ENCODE measurements around the gene FAM131C.
A peak's percentile ranks its signal among the peaks of the same experiment; 100 is the strongest.

The FAM131C gene

DNA sequence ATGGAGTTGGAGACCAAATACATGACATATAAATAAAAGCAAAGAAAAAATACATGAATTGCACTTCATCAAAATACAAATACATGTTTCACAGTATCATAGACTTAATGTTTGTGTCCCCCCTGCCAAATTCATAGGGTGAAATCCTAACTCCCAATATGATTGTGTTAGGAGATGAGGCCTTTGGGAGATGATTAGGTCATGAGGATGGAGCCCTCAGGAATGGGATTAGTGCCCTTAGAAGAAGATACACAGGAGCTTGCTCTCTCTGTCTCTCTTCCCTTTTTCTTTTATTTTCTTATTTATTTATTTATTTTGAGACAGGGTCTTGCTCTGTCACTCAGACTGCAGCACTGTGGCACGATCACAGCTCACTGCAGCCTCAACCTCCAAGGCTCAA is 26.0 kb upstream of the FAM131C start:
- no peak for DNase-seq

DNA sequence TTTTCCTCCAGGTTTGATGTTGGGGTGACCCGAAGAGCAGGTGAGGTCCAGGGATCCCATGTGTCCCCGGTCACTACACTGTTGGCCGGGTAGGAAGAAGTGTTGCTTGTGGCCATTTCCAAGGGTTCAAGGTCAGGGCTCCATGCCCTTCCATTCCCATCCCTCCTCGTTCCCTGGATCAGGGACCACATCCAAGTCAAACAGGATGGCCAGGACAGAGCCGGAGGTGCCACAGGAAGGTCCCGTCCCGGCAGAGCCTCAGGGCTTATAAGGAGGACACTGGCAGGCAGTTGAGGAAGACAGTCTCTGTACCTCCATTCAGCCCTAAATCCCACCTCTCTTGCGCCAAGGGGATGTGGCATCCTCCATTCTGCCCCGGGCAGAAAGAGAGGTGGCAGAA is 22.0 kb upstream of the FAM131C start:
- DNase-seq = no peak

DNA sequence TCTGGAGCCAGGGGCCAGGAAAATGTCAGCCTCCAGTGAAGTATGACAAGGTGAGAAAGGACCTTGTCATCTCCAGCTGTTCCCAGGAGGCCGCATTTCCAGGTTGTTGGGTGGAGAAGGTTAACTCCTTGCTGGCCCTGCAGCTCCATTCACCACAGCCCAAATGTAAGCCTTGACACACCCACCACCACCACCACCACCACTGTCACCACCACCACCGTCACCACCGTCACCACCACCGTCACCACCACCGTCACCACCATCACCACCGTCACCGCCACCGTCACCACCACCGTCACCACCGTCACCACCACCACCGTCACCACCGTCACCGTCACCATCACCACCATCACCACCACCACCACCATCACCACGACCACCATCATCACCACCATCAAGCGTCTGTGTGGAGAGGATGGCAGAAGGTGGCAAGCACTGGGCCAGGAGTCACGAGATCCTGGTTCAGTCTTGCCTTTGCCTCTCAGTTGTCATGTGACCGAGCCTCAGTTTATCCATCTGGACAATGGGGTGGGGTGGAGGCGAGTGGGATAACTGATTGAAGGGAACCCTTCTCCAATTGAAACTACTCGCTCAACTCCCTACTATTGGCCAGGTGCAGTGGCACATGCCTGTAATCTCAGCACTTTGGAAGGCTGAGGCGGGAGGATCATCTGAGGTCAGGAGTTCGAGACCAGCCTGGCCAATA is 21.2 kb upstream of the FAM131C start:
- DNase-seq = no peak

DNA sequence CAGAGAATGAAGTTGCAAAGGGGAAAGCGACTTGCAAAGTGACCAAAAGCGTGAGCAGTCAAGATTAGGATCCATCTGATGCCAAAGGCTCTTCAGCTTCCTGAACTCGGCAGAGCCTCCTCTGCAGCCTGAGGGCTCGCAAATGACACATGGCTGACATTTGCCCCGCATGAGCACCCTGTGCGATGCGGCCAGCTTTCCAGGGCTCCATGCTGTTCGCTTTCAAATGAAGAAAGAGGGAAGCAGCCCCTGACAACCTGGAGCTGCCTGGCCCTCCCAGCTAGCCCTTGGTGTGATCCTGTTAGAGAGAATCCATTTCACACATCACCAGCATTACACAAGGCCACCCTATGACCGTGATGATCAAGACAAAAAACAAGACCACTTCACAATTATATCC is 20.2 kb upstream of the FAM131C start:
- DNase-seq = no peak

DNA sequence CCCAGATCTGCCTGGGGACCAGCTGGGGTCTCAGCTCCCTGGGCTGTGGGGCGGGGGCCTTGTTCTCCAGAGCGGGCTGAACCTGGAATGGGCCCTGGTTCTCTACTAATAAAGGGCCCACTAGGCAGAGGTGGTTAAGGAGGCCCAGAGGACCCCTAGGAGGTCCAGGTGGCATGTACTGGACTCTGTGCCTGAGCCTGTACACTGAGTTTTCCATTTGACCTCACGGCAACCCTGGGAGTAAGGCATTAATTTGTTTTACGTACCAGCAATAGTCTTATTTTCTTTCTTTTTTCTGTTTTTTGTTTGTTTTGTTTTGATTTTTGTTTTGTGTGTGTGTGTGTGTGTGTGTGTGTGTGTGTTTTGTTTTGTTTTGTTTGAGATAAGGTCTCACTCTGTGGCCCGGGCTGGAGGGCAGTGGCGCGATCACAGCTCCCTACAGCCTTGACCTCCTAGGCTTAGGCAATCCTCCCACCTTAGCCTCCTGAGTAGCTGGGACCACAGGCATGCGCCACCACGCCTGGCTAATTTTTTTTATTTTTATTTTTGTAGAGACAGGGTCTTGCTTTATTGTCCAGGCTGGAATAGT is 19.6 kb upstream of the FAM131C start:
- DNase-seq = no peak

DNA sequence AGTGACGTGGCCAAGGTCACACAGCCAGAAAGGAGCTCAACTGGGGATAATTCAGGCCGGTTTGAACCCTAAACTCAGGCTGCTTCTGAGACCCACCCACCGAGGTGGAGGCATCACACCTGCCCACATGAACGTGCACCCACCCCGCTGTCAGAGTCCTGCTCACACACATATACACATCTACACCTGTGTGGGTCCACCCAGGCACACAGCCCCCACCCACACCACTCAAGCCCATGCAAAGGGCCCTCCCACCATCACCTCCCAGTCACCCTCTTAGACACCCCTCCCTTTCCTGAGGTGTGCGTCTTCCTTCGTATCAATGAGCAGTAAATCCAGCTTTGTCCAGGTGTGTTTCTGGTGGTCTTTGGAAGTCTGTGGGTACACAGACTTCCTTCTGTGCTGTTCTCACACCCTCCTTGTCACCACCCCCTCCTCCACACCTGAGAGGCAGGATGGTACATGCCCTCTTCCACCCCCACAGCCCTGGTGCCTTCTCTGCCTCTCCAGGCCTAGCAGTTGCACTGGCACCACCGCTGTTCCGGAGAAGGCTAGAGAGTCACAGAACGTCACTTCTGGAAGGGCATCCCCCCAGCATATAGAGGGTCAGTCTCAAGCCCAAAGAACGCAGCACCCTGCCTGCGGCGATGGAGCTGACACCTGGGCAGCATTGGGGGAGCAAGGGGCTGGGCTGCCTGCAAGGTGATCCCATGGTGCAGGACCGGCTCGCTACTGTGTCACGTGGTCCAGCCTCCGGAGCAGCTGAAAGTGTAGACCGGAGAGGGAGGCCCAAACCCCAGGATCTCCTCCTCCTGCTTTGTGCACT is 18.9 kb upstream of the FAM131C start:
- DNase-seq = no peak

DNA sequence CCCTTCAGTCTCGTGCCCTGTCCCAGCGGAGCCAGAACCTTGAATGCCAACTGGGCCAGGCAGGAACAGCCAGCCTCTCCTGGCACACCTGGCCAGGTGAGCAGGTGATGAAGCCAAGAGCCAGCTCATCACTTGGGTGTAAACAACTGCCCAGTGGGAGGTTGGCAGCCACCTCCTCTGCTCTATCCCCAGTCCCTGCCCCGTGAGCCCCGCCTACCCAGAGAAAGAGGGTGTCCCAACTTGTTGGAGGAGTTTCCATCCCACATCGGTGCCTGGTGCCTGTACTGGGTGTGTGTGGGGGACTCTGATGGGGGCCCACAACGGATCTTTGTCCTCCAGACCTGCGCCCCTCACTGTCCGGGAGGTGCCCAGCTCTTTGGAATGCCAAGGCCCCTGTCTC is 17.8 kb upstream of the FAM131C start:
- DNase-seq = no peak

DNA sequence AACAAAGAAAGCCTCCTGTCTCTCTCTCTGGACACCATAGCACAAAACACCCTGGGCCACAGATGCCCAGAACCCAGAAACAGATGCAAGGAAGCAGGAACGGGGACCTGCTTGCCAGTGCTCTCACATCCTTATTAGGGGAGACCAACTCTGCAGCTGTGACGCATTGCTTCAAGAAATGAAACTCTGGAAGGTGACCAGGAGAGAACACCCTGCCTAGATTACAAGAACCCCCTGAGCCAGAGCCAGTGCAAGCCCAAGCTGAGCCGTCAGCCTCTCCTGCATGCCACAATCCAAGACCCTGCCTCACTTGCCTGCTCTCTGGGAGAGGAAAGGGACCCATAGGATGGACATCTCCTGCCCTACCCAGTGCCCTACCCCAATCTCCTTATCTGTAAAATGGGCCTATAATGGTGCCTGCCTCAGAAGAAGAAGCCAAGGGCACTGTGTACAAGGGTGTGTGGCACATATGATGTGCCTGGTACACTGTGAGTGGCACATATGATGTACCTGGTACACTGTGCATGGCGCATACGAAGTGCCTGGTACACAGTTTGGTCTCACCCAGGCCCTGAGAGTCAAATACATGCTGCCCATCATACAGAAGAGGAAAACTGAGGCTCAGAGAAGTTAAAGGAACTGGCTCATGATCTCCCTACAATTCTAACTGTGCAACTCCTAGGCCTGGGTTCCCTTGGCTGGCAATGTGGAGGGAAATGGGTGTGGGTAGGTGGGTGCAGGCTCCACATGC is 16.8 kb upstream of the FAM131C start:
- DNase-seq = no peak

DNA sequence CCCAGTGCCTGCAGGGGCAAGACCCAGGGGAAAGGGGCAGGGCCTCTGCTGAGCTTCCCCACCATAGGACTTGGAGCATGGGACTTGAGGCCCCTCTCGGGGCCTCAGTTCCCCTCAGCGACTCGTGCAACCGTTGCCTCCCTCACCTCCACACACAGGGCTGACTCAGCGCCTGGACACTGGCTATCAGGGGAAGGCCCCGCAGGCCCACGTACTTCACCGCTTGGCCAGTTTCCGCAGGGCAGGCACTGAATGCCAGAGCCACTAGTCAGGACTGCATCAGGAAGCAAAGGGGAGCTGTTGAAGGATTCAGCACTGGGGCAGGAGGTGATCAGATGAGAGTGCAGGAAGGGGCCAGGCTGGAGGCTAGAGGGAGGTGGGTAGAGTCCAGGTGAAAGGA is 15.5 kb upstream of the FAM131C start:
- no peak for DNase-seq

DNA sequence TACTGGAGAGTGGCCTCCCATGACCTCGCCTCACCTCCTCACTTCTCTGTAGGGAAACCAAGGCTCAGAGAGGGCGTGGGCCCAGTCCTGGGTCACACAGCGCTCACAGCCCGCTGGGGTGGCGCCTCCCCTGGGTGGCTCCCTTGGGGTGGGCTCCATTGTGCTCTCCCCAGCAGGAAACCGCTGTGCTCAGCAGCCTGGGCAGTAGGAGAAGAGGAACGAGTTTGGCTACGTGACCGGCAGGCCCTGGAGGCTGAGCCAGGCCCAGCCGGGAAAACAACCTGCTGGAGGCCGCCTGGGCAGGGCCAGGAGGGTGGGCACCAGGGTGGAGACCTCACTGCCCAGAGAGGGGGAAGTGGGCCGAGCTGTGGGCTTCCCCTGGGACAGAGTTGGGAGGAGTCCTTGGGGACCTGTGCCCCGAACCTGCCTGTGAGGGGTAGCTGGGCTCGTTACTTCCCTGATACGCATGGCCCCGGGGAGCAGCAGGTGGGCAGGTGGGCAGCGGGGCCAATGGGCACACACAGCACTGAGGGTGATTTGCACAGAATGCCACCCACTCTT is 15.0 kb upstream of the FAM131C start:
- DNase-seq = no peak

DNA sequence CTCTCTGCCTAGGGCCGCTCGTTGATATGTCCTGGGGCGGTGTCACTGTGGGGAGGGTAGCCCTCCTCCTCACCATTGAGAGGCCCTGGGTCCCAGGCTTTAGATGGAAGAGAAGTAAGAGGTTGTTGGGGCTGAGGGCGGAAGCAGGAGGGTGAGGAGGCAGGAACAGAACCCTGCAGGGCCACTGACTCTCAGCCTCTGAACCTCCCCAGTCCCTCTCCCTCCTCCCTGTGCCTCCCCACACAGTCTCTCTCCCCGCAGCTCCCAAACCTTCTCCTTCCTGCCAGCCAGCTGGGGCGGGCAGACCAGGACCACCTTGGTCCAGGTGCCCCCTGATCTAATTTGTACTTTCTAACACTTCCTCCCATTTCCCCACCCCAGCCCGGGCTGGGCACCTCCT is 14.3 kb upstream of the FAM131C start:
- DNase-seq = no peak

DNA sequence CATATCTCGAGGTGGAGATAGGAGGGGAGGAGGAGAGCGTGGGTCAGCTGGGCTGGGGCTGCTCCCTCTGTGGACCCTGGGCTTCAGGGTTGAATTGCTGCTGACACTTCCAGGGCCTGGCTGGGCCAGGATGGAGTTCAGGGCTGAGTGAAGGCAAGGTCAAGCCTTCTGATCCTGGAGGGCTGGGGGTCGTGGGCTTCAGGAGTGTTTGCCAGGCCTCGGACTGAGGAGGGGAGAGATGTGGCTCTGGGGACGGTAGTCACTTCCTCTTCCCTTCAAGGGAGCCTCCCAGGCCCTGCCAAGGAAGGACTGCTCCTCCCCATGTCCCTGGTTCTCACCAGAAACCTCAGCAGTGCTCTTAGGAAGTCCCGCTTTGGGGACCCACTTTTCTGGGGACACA is 12.1 kb upstream of the FAM131C start:
- no peak for DNase-seq

DNA sequence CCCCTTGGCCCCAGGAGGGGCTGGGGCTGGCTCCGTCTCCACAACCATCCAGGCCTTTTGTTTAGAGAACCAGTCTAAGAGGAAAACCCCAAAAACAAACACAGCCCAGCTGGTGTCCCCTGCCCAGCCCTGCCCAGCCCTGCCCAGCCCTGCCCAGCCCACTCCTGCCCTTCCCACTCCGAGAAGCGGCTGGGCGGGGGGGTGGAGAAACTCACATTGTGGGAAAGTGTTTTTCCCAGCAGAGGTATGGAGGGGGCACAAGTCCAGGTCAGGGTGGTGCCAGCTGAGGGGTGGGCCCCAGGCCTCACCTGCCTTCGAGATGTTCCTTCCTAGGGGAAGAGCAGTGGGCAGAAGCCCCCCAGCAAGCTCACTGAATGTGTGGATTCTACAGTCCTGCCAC is 10.0 kb upstream of the FAM131C start:
- no peak for DNase-seq

DNA sequence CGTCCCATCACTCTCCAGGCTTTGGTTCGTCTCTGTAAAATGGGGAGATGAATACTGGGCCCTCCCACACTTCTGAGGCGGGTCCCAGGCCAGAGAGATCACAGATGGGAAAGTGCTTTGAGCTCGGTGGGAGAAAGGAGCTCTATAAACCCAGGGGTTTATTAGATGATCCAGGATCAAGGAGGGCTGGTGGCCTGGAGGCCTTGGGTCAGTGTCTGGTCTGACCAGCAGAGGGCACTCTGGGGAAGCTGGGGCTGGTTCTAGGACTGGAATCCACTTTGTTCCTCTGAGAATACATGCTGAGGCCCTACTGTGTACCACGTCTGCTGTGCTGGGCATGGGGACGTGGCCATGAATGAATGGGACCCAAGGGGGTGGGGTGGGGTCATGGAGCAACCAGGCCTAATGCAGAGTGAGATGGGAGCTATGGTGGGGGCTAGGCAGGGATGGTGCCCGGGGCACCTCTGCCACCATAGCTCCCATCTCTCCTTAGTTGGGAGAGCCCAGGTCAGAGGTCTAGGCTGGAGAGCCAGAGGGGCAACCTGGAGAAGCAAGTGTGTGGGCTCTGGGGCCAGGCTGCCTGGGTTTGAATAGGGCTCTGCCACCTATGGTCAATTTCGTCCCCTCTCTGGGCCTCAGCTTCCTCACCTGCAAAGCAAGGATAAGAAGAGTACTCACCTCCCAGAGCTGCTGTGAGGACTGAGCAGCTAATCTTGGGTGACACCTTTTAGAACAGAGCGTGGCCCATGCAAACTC is 9.0 kb upstream of the FAM131C start:
- DNase-seq = peak; percentile 62

DNA sequence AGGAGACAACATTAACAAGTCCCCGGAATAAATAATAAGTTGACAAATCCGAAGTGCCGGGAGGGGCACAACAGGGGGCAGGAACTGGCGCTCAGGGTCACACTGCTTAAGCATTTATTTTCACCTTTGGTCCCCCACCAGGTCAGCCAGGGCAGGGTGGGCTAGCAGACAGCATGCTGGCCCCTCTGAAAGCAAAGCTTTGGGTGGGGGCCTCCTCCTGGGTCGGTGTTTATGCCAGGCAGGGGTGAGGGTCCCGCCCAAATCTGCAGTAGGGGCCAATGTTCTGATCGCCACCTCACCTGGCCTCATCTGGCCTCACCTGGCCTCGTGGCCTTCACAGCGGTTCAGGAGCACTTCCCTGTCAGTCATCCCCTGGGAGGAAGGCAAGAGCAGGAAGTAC is 8.2 kb upstream of the FAM131C start:
- DNase-seq = no peak

DNA sequence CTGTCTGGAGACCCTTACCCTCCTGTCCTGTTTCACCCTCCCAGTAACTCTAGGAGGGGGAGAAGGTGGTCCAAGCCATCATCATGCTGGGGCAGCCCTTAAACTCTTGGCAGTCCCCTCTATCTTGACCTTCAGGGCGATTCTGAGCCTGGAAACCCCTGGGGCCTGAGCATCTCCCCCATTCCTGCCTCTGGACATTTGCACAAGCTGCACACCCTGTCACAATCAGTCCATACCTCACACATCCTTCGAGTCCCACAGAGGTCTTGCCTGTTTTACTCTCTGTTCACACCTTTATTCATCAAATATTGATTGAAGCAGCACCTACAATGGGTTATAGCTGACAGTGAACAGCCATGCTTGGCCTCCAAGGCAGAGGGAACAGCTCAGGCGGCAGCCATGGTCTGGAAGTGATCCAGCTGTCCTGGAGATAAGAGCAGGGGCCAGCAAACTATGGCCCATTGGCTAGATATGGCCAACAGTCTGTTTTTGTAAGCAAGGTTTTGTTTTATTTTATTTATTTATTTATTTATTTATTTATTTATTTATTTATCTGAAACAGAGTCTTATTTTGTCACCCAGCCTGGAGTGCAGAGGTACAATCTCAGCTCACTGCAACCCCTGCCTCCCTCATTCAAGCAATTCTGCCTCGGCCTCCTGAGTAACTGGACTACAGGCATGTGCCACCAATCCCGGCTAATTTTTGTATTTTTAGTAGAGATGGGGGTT is 7.1 kb upstream of the FAM131C start:
- DNase-seq = no peak

DNA sequence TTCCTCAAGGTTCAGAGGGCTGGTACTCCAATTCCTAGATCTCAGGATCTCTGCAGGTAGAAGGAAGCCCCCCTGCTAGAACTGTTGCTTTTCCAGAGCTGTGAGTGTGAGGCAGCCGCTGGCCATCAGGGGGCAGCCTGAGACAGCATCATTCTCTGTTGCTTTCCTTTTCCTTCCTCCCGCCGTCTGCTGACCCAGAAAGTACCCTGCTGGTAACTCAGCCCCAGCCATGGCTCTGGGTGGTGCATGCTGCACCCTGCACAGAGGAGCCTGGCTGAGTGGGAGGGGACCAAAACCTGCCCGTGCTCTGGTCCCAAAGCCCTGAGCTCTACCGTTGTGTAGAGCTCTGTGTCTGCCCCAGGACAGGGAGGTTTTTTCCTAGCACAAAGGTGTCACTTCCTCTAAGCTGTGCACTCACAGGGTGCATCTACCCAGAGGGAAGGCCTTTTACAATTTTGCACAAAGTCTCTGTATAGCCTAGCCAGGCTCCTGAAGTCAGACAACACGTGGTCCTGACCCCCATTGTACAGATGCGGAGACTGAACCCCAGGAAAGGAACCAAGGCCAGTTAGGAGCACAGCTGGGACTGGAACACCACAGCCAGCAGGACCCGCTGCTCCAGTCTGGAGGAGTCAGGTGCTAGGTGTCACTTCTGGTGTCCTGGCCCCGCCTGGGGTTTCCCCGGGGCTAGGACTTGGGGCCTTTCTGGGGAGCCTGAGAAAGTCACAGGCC is 5.6 kb upstream of the FAM131C start:
- DNase-seq = peak; percentile 79

DNA sequence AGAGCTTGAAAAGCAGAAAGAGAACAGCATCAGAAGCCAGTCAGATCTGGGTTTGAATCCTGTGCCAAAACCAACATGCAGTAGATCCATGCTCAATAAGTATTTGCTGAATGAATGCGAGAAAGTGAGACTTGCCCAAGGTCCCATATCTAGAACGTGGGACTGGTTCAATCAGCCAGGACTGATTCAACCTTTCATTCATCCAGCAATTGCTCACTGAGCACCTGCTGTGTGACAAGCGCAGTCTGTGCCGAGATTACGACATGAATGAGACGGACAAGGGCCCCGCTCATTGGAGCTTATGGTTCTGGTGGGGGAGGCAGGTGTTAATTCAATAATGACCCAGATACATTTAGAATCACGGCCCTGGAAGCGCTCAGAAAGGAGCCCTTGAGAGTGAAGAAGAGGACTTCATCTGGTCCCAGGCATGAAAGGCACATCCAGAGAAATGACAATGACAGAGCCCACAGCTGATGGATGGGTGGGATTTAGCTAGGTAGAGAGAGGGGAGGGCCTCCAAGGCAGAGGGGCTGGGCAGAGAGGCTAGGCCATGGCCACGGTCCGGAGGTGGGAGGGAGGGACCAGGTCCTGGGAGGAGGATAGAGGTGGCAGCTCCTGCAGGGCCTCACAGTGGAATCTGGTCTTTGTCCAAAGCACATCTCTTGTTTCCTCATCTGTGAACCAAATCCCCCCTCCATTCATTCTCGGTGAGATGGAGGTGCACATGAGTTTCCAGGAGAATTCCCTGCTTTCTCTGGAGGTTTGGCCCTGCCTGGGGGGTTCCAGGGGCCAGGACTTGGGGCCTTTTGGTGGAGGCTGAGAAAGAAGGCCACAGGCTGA is 4.2 kb upstream of the FAM131C start:
- no peak for DNase-seq

DNA sequence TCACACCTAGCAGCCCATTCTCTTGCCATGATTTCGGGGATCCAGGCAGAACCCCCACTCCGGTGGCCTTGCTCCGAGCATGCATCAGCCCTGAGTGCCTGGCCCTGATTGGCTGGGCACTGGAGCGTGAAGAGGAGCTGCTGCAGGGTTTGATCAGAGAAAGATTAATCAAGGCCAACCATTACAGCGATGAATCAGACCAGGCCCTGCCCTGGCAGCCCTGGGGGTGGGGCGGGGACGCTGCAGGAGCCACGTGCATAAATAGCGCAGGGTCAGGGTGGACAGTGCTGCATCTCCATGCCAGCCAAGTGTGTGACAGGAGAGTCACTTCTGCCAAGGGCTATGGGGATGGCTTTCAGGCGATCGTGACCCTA is 3.4 kb upstream of the FAM131C start:
- DNase-seq = no peak
